C4-2B (cell line): Measurements from ENCODE around the gene AACS.

Source experiments
- CTCF ChIP-seq: fragments of 450-650 bp; conservative IDR thresholded peaks from 2 replicates; pipeline ENCODE4 v1.5.1; 2017; ENCODE audit warnings: mild to moderate bottlenecking
- ZFX ChIP-seq: fragments of 450-650 bp; IDR thresholded peaks from 2 replicates; pipeline ENCODE4 v1.6.1; 2017

GRCh38 chr12:125171267-125171666, 106.0 kb downstream of the AACS start:
- no peak for TF ChIP-seq CTCF
- TF ChIP-seq ZFX: no peak
